Tibial nerve (tissue), 4 donors: ENCODE data around the gene IDS.

Experiments
- CTCF ChIP-seq, 5 experiments: fragments of 200-600 bp in 3 of 5; fragments of 450-650 bp in 2 of 5; sonication (generic) in 3 of 5; IDR thresholded peaks; one replicate each; pipeline ENCODE4 v1.5.1; 2016 to 2019; ENCODE audit warnings: antibody characterized with exemption in 5 of 5, mild to moderate bottlenecking in 3 of 5, moderate library complexity in 2 of 5
- EP300 ChIP-seq, 2 donors: sonication (generic); formaldehyde crosslinking; IDR thresholded peaks; one replicate each; pipeline ENCODE4 v1.6.1; 2017; ENCODE audit warnings: antibody characterized with exemption in 2 of 2, mild to moderate bottlenecking in 1 of 2
- POLR2A ChIP-seq, 2 donors: fragments of 450-650 bp; IDR thresholded peaks; one replicate each; pipeline ENCODE4 v1.6.1; 2017; ENCODE audit warnings: antibody characterized with exemption in 2 of 2, mild to moderate bottlenecking in 2 of 2, moderate library complexity in 2 of 2

- TF ChIP-seq CTCF (IDR thresholded peaks at IDR 0.05) (no peak), POLR2A (IDR thresholded peaks at IDR 0.05) (no peak), EP300 (IDR thresholded peaks at IDR 0.05) (no peak)
Observed at GRCh38 chrX:149516604-149517003, 11.5 kb upstream of the IDS start.
